ENCODE measurements around the gene ITLN1.
"Not testable (repeated sequence)": the region's sequence is repeated elsewhere in the genome, so short reads cannot be mapped to it uniquely, and the experiment has no call there.

Gene ITLN1

GRCh38 chr1:160882582-160882981, 2.4 kb downstream of the ITLN1 start:
- no peak for DNase-seq

DNA sequence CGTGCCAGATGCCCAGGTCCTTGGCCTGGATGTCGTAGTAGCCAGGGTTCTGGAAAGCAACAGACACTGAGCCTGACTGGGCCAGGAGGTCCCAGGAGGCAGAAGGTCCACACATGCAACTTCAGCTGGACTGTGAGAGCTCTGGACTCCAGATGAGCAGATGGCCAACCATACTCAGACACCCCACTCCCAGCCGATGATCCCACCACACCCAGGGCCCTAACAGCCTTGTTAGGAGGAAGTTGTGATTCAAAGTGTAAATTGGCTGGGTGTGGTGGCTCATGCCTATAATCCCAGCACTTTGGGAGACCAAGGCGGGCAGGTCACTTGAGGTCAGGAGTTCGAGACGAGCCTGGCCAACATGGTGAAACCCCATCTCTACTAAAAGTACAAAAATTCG, 3.7 kb downstream of the ITLN1 start:
- not testable (repeated sequence) for DNase-seq

DNA sequence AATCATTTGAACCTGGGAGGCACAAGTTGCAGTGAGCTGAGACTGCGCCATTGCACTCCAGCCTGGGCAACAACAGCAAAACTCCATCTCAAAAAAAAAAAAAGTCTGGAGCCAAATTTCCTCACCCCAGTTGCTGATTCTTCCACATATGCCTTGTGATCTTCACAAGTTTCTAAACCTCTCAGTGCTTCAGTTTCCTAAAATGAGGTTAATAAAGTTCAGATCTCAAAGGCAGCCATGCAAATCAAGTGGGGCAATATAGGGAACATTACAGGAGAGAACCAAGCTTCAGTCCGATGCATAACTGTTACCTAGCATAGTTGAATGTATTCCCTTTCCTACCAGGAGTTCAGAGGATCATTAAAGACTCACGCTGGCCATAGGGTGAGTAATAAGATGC, 4.8 kb downstream of the ITLN1 start:
- no peak for DNase-seq

GRCh38 chr1:160879056-160879455, 5.9 kb downstream of the ITLN1 start:
- DNase-seq, result peak; percentile 40

GRCh38 chr1:160877221-160877620, 7.8 kb downstream of the ITLN1 start:
- peak; percentile 64 for DNase-seq

- no peak for DNase-seq
Measured at GRCh38 chr1:160876311-160876710, 8.7 kb downstream of the ITLN1 start.

DNA sequence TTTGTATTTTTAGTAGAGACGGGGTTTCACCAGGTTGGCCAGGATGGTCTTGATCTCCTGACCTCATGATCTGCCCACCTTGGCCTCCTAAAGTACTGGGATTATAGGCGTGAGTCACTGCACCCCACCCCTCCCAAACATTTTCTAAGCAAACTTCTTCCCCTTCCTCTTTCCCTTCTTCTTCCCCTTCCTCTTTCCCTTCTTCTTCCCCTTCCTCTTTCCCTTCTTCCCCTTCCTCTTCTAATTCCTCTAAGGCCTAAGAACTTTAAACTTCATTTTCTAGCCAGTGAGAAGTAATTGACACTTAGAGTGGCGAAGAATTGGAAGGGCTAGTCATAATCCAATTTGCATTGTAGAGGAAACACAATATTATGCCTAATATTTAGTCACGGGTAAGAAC, 9.4 kb downstream of the ITLN1 start:
- not testable (repeated sequence) for DNase-seq

DNA sequence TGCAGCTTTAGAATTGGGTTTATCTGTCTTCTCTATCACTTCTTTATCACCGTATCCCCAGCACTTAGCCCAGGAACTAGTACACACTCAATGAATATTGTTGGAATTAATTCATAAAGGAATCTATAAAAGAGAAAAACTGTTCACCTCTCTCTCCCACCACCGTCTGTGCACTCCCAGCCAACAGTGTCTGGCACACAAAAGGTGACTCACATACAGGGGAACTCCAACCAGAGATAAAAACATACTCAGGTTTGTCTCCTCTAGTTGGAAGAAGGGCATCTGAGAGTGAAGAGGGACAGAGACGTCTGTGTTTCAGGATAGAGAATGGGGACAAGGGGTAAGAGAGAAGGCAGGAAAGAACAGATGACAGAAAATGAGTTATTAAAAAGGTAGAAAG, 10.0 kb downstream of the ITLN1 start:
- no peak for DNase-seq

DNA sequence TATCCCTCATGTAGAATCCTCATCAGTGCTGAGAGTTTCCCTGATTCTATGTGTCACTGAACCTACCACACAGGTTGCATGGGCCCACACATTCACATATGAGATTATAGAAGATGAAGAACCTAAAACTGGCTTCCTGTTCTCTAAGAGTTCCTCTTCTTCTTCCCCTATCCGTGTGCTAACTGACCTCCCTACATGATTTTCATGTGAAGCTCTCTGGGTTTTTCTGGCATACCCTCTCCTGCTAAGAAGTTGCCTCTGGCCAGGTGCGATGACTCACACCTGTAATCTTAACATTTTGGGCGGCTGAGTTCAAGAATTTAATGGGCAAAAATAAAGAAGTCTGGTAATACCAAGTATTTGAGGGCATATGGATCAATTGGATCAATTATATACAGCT, 16.8 kb downstream of the ITLN1 start:
- no peak for DNase-seq

GRCh38 chr1:160867651-160868050, 17.3 kb downstream of the ITLN1 start:
- not testable (repeated sequence) for DNase-seq

- no peak for DNase-seq
Measured at GRCh38 chr1:160866695-160867260, 18.2 kb downstream of the ITLN1 start.

DNA sequence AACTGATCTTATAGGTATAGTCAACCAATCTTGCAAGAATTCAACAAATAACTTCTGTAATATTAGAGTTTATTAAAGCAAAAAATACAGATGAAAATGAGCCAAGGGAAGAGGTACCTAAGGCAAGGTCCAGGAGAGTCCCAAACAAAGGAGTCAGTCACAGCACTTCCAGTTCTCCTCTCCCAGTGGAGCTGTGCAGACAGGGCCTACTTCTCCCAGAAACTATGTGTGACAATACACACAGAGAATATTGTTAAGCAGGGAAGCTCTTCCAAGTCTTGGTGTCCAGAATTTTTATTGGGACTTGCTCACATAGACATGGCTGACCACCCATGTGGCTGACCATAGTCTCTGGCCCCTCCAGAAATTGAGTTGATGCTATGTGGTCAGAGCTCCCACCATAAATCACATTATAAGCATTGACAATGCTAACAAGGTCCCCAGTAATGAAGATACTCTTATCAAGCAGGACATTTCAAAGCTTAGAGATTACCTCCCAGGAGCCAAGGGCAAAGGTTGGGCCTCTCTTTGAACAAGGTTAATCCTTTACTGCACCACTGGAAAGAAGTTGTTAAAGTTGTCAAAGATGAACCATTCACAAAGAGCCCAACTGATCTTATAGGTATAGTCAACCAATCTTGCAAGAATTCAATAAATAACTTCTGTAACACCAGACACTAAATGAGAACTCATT, 18.8 kb downstream of the ITLN1 start:
- DNase-seq, result no peak

DNA sequence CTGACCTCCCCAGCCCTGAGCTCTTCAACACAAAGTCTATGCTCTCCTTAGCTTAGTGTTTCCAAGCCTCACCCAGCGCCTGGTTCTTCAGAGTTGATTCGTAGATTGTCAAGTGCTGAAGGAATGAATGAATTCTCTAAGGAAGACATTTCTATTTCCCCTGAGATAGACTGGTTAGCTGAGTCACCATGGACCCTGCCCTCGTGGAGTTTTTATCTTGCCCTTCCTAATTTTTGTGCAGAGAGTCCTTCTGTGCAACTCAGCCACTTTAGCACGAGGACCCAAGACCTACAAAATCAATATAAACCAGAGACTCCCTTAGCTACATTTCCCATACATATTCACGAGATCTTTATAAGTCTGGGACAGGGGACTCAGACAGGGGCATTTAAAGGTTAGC, 19.6 kb downstream of the ITLN1 start:
- no peak for DNase-seq

GRCh38 chr1:160864173-160864572, 20.8 kb downstream of the ITLN1 start:
- no peak for DNase-seq

DNA sequence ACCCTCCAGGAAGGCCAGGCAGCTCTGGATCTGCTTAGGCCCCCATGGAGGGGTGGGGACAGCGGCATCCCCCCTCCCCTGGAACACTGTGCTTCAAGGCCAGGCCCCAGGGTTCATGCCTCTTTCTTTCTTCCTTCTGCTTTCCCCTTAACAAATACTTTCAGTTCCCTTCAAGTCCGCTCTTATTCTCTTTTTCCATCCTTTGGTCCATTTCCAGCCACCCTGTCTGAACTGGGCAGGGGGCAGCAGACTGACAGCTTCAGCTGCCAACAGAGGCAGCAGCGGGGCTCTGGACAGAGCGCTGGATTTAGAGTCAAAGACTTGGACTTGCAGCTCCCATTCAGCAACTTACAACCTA, 21.2 kb downstream of the ITLN1 start:
- no peak for DNase-seq

- no peak for DNase-seq
Measured at GRCh38 chr1:160863061-160863773, 21.8 kb downstream of the ITLN1 start.

DNA sequence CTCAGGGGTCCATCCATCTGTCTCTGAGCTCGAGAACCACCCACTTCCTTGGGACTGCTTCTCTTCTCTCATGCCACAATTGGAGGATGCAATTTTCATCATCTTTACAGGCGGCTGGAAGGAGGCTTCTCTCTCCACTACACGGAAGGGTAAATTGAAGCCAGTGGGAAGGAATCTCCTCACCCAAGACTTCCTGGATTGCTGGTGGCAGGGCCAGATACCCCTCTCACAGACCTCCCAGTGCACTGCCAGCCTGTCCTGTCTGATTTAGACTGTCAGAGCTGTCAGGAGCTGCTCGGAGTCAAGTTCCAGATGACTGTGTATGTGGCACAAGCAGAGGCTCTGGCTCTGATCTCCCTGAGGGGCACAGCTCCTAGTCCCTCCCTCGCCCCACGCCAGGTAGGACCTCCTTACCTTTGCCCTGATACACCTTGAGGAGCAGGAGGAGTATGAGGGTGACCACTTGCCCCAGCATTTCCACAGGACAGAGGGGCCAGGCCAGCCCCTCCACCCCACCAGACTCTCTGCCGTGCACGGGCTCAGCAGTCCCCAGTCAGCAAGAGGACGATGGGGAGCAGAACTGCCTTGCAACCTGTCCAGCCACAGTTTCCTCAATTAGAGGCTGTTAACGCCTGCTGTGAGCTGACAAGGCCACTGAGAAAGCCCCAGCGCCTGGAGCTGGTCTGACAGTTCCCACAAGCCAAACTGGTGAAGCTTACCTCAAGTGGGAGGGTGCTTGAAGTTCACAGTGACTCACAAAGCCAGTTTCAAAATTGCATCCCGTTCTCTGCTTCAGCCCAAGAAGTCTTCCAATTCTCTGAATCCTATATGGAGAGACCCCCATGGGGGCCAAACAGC, 22.5 kb downstream of the ITLN1 start, which contains the start of gene CD244:
TSS of gene CD244 (minus strand) at position 685 of the 858 bp plus-strand sequence. CDS start at position 475, 210 bp downstream.
- DNase-seq, result peak; percentile 64

DNA sequence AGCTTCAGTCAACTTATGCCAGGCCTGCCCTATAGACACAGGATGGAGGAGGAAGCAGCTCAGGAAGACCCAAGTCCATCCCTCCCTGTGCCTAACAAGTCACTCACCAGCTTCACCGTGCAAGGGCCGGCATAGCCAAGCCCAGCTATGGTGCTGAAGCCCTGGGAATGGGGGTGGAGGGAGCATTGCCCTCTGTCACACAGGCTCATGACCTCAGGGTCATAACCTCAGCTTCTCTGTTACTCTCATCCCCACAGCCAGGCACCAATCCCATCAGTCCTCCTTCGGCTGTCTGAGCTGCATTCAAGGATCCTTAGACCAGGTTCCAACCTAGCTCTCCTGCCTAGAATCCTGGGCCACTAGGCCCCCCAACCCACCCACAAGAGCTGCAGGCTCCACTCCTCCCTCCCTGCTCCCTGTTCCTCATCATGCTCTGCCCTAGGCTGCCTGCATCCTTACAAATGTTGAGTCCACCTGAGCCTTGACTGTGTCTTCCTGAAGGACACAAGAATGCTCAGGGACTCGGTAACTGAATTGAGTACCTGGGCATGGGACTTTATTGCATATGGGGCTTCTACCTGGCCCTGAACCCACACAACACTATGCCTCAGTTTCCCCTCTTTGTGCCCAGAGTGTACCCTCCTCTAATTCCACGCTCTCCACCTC, 24.0 kb downstream of the ITLN1 start:
- DNase-seq, result no peak

- DNase-seq, result no peak
Measured at GRCh38 chr1:160859166-160859565, 25.8 kb downstream of the ITLN1 start.

DNA sequence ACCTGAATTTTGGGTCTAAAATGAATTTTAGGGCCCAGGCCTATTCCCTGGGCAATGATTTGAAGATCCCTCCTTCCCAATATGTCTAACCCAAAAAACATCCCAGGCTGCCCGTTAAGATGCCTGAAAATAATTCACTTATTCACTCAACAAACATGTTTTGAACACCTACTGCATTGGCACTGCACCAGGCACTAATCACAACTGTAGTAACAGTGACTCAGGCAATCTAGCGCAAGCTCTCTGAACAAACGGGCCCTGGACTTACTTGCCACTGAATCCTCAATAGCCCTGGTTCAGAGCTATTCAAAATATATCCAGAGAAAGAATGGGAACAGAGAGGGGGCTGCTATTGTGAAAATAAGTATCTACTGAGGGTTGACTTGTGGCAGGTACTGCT, 26.5 kb downstream of the ITLN1 start:
- no peak for DNase-seq

DNA sequence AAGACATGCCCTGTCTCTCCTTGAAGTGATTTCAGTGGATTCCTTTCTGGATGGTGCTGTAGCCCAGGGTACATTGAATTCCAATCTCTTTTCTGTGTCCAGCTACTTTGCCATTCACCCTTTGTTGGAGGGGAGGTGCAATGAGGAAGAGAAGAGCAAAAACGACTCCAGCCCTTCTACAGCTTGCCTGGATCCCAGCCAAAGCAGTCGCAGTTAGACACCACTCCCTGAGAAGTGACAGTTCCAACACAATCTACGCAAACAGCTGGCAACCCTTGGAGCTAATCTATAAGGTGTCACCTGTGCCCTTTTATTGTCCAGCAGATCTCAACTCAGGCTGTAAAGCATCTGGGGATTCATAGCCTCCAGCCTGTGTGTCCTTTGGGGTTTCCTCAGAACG, 26.9 kb downstream of the ITLN1 start:
- DNase-seq, result no peak

GRCh38 chr1:160855181-160855981, 29.6 kb downstream of the ITLN1 start:
- DNase-seq, result peak; percentile 32
